Renal pelvis (tissue), 4 donors: ENCODE results near the gene TYROBP. TPM values are rescaled to one million over a fixed set of nuclear protein-coding genes. Genes with fewer than 3 reads are reported as not detected.
"Not testable (repeated sequence)": the region's sequence is repeated elsewhere in the genome, so short reads cannot be mapped to it uniquely, and the experiment has no call there.

Source experiments
- DNase-seq: peaks from one replicate; pipeline ENCODE4 v3.0.0-alpha.2; 2013
- polyA plus RNA-seq, 3 donors: library from polyadenylated mRNA; unstranded; fragments of 120-200 nt; gene quantifications; one replicate each; pipeline ENCODE4 v1.2.1, GENCODE V29; 2013; ENCODE audit not compliant: insufficient read length in 3 of 3

TYROBP gene
- polyA plus RNA-seq, 3 donors, result 9.5 to 14.6 (median 9.7) TPM

GRCh38 chr19:35879068-35879467 lies 29.0 kb downstream of the TYROBP start:
- DNase-seq, result no peak

DNA sequence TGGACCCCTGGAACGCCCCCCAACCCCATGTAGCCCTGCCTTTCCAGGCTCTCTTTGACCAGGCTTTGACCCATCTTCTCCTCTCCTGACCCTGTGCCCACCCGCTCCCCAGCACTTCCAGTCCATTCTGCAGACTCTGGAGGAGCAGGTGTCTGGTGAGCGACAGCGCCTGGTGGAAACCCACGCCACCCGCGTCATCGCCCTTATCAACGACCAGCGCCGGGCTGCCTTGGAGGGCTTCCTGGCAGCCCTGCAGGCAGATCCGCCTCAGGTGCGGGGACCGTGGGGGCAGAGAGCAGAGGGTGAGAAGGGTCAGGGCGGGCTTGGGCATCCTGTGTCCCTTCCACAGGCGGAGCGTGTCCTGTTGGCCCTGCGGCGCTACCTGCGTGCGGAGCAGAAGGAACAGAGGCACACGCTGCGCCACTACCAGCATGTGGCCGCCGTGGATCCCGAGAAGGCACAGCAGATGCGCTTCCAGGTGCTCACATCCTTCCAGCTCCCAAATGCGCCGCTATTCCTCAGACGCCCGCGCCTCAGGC lies 33.6 kb downstream of the TYROBP start:
- no peak for DNase-seq

GRCh38 chr19:35872180-35872579 lies 35.9 kb downstream of the TYROBP start:
- no peak for DNase-seq

DNA sequence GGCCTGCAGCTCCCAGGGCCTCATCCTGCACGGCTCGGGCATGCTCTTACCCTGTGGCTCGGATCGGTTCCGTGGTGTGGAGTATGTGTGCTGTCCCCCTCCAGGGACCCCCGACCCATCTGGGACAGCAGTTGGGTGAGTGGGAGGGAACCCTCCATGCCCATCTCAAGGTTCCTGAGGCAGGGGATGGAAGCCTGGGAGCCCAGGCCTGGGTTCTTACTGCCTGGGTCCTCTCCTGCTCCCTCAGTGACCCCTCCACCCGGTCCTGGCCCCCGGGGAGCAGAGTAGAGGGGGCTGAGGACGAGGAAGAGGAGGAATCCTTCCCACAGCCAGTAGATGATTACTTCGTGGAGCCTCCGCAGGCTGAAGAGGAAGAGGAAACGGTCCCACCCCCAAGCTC lies 36.5 kb downstream of the TYROBP start:
- no peak for DNase-seq

DNA sequence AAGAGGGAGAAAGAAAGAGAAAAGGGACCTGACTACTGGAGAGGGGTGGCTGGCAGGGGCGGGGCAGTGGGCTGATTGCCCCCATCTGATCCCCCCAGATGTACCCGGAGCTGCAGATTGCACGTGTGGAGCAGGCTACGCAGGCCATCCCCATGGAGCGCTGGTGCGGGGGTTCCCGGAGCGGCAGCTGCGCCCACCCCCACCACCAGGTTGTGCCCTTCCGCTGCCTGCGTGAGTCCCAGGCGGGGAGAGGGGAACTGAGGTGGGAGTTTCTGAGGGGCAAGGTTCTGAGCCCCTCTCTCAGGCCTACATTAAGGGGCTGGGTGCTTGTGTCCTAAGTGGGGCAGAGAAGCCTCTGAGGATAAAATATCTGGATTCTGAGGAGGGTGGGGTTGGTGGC lies 37.3 kb downstream of the TYROBP start:
- no peak for DNase-seq

DNA sequence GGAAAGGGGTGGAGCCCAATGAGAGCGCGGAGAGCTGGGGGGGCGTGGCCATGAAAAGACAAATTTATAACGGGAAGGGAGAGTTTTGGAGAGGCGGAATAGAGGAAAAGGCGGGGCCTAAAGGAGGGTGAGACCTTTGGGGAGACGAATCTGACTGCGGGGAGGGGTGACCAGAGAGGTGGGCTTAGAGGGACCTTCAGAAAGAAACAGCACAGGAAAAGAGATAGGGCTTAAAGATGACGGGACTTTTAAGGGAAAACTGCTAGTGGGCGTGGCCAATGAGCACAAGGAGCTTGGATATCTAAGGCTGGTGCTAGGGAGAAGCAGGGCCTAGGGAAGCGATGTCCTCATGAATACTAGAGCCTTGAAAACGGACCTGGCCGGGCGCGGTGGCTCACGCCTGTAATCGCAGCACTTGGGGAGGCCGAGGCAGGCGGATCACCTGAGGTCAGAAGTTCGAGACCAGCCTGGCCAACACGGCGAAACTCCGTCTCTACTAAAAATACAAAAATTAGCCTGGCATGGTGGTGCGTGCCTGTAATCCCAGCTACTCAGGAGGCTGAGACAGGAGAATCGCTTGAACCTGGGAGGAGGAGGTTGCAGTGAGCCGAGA lies 37.9 kb downstream of the TYROBP start:
- not testable (repeated sequence) for DNase-seq

DNA sequence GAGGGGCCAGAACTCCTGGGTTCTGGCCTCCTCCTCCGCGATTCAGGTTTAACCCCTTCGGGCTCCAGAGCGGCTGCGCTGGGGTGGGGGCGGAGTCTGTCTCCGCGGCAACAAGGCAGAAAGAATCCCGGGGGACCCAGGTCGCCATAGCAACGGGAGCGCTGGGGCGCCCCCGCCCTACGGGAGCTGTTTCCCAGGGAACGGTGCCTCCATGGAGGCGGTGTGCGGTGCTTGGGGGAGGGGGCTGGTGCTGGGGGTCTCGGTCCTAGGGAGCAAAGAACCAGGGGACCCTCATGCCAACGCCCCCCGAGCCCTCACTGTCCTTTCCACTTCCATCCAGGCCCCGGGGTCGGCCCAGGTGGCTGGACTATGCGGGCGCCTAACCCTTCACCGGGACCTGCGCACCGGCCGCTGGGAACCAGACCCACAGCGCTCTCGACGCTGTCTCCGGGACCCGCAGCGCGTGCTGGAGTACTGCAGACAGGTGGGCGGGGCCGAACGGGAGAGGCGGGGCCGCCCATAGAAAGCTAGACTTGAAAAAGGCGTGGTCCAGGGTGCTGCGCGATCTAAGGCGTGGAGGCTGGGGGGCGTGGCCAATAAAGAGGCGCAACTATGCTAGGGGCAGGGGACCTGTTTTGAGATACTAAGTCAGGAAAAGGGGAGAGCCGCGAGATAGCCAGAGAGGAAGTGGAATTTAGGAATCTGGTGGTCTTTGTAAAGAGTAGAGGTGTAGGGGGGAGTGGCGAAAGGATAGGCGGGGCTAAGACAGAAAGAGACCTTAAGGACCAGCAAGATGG lies 38.6 kb downstream of the TYROBP start:
- no peak for DNase-seq

DNA sequence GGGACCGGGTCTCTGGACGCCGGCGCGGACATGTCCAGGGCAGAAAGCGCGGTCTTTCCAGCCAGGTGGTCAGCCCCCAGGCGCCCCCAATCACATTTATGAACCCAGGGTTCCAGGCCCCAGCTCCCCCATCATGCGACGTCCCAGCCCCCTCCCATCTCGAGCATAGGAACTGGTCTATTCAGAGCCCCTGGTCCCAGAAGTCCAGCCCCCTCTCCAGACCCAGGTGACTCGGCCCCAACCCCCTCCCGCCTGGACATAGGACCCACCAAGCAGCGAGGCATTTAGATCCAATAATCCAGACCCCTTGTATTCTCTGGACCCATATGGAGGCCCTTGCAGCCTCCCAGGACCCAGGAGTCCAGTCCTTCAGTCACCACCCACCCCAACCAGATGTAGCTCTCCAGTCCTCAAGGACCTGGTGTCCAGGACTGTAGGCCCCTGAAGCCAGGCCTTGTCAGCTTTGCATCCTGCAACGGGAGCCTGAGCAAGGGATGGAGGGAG lies 39.2 kb downstream of the TYROBP start:
- no peak for DNase-seq

- no peak for DNase-seq
Observed at GRCh38 chr19:35868172-35868822, 39.8 kb downstream of the TYROBP start, which contains the start of gene APLP1. Gene APLP1, plus strand, starts transcription at chr19:35868574. Its CDS starts 63 bp downstream, at chr19:35868637.

GRCh38 chr19:35863018-35863417 lies 45.1 kb downstream of the TYROBP start:
- no peak for DNase-seq

GRCh38 chr19:35862528-35862927 lies 45.6 kb downstream of the TYROBP start:
- no peak for DNase-seq

GRCh38 chr19:35861640-35862160 lies 46.4 kb downstream of the TYROBP start:
- no peak for DNase-seq

- no peak for DNase-seq
Observed at GRCh38 chr19:35860818-35861639, 47.1 kb downstream of the TYROBP start.

DNA sequence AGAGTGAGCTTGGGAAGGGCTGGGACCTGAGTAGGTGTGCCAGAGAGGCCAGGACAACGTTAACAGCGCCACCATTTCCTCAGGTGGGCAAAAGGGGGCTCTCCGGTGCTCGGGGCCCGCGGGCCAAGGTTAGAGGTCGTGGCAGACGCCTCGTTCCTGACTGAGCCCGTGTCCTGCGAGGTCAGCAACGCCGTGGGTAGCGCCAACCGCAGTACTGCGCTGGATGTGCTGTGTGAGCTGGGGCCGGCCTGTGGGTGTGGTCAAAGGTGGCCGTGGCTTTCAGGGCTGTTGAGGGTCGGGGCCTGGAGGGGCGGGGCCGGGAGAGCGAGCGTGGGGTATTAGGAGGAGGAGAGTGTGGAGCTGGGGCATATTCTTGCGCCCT lies 47.7 kb downstream of the TYROBP start:
- no peak for DNase-seq

DNA sequence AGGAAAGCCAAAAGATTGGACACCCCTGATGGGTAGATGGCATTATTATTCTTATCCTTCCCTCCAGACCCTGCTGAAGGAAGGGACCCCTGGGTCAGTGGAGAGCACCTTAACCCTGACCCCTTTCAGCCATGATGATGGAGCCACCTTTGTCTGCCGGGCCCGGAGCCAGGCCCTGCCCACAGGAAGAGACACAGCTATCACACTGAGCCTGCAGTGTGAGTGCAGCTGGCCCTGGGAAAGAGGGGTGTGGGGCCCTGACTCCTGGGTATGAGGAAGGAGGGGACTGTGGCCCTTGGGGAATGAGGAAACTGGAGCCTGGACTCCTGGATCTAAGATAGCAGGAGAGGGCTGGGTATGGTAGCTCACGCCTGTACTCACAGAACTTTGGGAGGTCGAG lies 48.7 kb downstream of the TYROBP start:
- no peak for DNase-seq

- DNase-seq, result no peak
Observed at GRCh38 chr19:35858311-35858710, 49.8 kb downstream of the TYROBP start.

GRCh38 chr19:35856546-35857149 lies 51.4 kb downstream of the TYROBP start, which contains the start of gene KIRREL2:
Gene KIRREL2, plus strand, starts transcription at chr19:35856911. Its CDS starts 209 bp downstream, at chr19:35857120.
- DNase-seq, result no peak
